Measurements from ENCODE around the gene PRIMA1.

The PRIMA1 gene

DNA sequence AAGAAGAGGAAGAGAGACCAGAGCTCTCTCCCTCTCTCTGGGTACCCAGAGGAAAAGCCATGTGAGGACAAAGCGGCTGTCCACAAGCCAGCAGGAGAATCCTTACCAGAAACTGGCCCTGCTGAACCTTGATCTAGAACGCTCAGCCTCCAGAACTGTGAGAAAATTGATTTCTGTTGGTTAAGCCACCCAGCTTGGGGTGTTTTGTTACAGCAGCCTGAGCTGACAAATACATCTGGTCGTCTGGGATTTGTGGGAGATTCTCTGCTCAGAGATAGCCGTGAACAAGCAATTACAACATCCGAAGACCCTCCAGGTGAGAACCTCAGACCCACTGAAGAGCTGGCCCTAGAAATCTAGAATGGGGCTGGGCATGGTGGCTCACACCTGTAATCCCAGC is 6.5 kb upstream of the PRIMA1 start:
- no peak for DNase-seq (ENCODE audit: low read depth)

DNA sequence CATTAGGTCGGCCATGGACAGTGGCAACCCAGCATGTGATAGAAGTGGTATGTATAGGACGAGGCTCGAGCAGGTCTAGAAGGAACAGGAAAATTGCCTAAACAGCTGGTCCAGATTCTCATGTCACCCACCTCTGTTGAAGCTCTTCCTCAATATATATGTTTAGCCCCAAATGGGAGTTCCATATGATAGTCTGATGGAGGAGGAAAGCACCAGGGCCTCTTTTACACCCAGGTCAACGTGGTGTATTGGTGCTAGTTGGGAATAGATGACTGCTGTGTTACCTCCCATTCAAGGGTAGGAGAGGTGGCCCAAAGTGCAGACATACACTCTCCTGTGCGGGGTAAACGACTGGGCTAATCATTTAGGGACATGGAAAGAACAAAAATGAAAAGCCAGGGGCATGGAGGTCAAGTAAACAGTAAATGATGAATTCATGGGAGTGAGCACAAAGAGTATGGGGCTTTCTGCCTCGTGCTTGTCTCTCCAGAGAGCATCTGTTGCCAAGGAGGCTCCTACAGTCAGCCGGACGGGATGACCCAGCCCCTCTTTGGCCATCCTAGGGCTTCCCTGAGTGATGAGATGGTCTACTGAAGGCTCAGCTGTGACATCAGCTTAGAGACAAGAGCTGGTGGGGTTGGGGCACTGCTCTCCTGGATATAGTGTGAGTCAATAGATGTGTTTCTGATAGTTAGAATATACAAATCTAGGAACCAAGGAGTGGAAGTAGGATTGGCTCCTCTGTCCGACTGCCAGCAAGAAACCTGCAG is 5.5 kb upstream of the PRIMA1 start:
- no peak for DNase-seq (ENCODE audit: low read depth)

DNA sequence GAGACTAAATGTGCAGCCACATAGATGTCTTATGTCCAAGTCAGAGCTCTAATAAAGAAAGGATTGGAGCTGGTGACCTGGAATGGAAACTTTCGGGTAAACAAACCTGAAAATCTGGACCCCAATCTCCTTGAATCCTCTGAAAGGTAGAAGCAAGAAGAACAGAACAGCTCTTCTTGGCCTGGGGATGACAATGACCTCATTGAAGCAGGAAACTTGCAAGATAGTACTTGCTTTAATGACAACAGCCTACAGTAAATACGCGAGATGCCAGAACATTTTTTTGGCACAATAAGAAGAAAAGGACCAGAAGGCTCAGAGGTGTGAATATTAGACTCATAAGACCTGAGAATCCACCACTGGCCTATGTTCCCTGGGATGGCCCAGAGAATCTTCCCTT is 4.1 kb upstream of the PRIMA1 start:
- no peak for DNase-seq (ENCODE audit: low read depth)

DNA sequence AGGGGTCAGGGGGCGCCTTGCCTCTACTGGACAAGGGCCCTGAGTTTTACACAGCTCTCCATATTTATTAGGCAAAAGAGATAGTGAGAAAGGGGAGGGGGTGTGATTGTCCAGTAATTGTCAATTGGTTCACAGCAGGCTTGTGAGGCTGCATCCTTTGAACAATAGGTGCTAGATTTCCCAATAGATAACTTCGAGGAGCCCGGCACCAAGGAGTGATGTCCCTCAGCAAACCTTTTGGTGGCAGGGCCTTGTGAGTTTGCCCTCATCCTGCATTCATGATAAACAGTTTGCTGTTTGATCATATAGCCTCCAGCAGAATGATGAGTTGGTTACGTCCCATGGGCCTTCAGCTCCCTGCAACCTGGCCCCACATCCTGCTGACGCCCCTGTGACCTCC is 2.7 kb upstream of the PRIMA1 start:
- DNase-seq (ENCODE audit: low read depth): no peak

DNA sequence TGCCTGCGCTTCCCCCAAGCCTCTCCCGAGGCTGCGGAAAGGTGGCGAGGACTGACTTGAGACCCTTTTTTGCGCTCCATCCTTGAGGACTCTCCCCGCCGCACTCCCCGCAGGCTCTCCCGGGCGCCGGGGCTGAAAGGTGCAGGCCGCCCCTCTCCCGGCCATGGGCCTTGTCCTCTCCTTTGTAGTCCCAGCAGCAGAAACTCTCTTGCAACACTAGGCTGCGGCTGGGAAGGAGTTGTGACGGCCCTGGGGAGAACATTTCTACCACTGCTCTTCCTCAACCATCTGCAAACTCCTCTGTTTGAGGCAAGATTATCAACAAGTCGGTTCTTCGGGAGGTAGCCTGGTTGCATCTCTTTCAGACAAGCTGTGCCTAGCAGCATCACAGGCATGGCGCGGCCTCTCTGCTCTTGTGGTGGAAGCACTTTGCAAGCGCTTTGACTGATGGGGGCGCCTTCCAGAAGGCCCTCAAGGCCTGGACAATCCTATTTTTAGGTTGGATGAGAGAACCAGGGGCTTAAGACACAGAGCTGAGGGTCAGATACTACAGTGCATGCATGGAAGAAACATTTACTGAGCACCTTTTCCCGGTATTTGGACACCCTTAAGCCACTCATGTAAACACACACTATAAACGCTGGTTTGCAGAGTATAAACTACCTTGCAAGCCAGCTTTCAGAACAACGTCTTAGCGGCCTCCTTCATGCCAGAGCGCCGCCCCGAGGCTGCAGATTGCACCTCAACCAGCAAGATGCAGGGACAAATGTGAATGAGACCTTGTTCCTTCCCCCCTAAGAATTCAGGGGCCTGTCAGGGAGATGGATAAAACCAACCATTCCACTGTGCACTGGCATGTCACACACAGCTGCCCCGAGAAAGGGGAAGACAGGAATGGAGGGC is 1.2 kb upstream of the PRIMA1 start:
- DNase-seq (ENCODE audit: low read depth): no peak

DNA sequence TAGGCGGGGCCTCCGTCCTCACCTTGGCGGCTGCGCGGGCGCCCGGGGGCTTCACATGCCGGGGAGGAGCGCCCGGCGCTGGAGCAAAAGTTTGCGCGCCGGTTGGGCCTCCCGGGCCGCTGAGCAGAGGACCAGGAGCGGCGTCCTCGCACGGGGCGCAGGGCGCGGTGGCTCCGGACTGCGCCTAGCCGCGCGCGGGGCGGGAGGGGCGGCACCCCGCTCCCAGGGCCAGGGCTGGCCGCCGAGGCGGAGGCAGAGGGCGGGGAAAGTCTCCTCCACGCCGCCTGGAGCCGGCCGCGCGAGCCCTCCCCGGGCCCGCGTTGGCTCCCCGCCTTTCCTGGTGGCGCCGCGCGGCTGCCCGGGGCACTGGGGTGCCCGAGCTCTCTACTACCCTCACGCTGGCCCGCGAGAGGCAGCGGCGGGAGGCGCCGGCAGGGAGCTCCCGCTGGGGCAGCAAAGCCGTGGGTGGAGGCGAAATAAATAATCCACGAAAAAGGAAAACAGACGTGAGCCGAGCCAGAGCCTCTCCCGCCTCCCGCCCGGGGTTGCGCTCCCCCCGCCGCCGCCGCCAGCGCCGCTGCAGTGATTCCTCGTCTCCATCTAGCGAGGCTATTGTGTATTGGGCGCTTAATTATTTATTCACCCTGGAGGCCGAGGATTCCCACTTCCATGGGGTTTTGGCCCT is 400 bp upstream of the PRIMA1 start:
- DNase-seq (ENCODE audit: low read depth): no peak

DNA sequence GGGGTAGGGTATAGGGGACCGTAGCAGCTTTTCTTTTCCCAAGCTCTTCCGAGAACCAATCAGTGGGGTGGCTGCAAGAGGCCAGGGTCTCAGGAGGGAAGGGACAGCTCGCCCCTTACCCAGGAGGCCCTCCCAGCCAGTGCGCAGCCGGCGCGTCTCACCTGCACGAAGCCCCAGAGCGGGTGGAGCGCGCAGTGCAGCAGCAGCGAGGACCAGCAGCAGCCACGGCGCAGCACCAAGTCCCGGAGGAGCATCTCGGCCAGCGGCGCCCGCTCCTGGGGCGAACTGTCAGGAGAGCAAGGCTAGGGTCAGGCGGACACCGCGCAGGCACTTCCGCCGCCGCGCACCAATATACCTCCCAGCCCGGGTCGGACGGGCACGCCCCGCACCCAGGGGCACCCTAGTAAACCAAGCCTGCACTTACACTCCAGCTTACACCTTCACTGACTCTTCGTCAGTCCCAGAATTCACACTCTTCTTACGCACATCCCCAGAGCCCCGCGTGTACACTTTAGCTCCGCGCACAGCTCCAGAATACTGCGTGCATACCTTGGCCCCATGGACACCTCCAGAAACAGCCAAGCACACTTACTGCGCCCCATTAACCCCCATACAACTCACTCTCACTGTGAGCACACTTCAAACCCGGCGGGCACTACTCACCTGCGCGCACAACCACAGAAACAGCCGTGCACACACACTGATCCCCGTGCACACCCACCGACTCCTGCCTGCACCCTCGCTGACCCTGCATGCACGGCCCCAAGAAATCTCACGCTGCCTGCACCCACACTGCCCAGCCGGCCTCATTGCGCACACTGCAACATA is 606 bp downstream of the PRIMA1 start:
- no peak for DNase-seq (ENCODE audit: low read depth)

DNA sequence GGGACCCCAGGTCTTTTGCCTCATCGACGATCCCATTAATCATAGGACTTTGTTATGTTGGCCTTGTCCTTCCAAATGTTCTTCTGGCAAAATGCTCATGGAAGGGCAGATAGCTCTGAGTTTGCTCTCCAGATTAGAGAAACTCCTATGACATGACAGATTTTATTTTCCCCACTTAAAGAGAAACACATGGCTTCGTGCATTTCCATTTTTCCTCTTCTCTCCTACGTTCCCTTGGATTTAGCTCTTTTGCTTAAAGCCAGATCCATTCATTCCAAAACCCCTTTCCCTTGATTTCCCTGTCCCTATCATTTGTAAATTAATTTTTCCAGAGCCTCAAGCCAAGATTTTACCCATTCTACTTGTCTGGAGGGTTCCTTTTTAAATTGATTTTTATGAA is 2.9 kb downstream of the PRIMA1 start:
- no peak for DNase-seq (ENCODE audit: low read depth)

DNA sequence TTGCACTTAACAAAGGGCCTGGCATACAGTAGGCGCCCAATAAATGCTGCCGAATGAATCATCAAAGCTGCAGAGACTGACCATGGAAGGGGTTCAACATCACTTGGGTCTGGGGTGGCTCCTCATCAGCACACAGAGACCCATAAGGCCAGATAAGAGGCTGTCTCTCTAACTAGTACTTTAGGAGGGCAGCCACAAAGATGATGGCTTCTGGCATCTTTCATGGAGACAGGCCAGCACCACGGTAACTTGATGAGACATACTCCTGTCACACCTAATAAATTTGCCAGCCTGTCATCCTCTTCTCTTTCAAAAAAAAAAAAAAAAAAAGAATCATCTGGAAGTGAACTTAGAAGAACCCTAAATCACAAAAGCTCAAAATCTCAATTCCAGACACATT is 3.4 kb downstream of the PRIMA1 start:
- no peak for DNase-seq (ENCODE audit: low read depth)

DNA sequence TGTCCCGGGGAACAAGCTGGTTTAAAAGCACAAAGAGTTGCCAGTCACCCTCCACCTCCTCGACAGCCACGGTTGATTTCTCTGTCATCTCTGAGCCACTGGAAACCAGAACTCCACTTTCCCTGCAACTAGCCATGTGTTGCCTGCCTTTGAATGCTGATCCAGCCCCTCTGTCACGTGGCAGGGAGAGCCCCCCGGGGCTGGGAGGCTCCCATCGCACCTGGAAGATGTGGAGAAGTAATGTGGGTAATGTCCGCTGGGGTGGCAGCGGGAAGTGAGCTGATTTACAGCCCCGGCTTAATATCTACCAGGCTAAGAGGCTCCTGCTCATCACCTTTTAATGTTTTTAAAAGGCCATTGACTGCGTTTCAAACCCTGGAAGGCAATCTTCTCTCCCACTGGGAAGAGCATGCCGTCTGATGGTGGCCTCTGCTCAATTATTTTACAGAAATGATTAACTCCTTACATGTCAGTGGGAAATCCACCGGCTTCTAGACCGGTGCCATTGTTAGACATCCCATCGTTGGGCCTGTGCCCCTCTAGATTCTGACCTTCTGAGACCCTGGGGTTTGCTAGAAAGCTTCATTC is 7.4 kb downstream of the PRIMA1 start:
- DNase-seq (ENCODE audit: low read depth): no peak

DNA sequence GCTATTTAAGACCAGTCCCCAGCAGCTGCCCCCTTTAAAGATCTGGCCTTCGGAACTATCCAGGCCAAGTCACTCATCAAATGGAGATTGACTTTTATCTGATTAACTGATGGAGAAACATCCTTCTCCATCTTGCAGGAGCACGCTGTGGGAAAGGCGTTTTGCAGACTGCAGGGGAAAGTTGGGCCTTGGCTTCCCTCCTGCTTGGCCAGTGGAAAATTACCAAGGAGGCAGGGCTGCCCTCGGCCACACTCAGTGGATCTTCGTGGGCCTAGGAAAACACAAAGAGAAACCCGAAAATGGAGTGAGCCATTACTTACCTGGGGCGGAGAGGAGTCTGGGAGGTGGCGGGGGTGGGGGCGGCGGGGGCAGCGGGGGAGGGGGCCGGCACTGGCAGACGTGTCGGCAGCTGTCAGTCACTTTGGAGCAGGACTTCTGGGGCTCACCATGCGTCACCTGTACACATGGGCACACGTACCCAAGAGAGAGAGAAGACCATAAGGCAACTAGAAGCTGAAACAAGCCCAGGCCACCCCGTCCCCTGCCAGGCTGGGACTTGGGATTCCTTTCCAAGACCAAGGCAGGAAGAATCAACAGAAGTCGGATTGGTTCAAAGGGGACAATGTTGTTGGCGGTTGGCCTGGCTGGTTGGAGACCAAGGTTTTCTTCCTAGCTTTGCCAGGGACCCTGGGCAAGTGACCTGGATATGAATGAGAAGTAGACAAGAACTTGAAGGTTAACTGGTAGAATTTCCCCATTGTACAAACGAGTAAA is 9.2 kb downstream of the PRIMA1 start:
- no peak for DNase-seq (ENCODE audit: low read depth)

DNA sequence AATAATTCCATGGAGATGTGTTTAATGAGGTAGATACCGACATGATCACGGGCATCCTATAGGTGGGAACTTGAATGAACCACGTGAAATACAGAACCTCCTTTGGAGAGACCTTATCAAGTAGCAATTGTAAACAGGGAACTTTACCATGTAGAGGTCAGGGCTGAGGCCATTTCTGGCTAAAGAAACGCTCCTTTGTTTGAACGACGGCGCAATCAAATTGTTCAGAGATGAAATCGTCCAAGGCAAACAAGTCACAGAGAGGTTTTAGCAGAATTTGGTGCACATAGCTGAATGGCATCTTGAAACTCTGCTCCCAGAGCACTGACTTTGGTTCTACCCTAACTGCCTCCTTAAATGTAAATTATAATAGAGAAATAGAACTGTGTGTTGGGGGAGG is 9.8 kb downstream of the PRIMA1 start:
- no peak for DNase-seq (ENCODE audit: low read depth)

DNA sequence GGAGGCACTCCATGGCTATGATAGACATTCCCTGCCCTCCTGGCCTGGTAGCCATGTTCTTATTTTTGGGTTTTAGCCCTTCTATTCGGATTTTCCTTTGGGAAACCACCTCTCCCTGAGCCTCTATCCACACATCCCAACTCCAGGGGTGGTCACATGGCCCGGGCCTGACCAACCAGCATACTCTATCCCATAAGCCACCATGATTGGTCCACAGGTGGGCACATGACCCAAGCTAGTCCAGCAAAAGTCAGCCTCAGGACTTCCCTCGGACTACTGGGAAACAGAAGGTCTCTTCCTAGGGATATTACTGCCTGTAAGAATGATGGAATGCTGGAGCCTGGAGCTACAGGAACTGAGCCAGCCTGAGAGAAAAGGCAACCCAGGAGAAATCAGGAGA is 12.5 kb downstream of the PRIMA1 start:
- DNase-seq (ENCODE audit: low read depth): no peak

DNA sequence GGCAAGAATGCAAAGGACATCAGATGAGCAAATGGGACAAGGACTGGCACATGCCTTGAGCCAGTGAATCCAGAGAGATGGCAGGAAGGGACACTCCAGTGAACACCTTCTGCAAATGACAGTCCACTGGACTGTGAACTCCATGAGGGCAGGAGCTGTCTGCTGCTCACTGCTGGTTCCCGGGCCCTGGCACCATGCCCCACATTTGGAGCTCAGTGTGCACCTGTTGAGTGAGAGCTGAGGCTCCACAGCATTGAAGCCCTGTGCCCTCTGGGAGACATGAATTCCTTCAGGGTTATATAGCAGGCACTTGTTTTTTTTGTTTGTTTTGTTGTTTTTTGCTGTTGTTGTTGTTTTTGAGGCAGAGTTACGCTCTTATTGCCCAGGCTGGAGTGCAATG is 13.1 kb downstream of the PRIMA1 start:
- no peak for DNase-seq (ENCODE audit: low read depth)

DNA sequence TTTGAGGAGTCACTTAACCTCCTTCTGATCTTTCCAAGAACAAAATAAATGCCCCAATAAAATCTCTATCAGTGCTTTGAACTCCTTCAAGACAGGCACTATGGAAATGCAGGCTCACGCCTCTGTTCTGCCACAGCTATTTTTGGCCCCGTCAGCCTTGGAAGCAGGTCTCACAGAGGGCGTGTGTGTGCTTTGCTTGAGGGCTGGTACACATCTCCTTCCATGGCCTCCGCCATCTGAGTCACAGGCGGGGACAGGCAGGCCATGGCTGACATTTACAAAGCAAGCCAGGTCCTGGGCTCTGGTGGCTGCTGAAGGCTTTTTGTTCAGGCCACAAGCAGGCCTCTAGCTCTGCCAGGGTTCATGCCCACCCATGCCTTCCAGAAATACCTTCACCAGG is 16.0 kb downstream of the PRIMA1 start:
- DNase-seq (ENCODE audit: low read depth): no peak

DNA sequence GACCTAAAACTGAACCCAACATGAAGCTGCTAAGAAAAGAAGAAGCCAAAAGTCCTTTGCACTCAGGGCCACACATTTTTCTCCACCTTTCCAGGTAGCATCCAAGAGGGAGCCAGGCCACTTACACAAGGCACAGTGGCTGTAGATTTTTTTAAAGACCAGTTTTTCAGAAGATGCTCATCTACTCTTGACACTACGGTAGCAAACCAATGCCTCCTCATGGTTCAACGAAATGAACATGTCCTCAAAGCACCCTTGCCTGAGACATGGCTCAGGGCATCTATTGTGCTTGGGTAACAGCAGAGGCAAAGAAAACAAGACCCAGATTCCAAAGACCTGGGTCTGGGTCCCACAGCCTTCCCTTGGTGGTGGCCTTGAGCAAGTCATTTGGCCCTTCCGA is 22.3 kb downstream of the PRIMA1 start:
- DNase-seq (ENCODE audit: low read depth): no peak

DNA sequence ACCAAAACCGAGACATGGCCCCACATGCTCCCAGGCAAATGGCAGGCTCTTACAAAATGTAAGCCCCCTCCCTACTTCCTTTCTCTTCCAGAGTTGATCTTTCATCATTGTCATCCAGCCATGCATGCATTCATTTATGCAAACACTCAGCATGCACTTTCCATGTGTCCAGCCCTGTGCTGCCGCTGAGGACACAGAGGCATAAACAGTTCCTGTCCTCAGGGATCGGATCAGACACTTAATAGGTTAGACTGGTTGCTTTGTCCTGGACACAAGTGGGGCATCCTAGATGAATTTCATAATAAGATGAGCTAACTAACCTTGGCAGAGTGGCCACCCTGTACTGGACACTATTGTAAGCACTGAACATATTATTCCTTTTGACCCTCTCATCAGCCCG is 23.1 kb downstream of the PRIMA1 start:
- no peak for DNase-seq (ENCODE audit: low read depth)

DNA sequence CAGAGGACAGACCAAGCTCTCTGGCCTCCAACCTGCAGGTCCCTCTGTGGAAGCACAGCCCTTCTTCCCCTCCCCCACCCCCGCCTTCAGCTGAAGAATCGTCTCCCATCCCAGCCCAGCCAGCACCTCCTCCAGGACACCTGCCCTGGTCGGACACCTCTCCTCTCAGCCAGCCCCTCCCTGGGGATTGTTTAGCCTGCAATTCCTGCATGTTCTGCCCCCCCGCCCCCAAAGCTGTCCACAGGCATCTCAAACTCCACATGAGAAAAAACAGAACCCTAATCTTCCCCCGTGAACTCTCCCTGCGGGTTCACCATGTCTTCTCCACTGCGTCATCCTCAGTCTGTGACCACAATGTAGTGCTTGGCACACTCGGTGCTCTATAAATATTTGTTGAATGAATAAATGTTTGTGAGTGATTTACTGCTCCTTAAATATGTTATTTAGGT is 24.1 kb downstream of the PRIMA1 start:
- DNase-seq (ENCODE audit: low read depth): no peak

DNA sequence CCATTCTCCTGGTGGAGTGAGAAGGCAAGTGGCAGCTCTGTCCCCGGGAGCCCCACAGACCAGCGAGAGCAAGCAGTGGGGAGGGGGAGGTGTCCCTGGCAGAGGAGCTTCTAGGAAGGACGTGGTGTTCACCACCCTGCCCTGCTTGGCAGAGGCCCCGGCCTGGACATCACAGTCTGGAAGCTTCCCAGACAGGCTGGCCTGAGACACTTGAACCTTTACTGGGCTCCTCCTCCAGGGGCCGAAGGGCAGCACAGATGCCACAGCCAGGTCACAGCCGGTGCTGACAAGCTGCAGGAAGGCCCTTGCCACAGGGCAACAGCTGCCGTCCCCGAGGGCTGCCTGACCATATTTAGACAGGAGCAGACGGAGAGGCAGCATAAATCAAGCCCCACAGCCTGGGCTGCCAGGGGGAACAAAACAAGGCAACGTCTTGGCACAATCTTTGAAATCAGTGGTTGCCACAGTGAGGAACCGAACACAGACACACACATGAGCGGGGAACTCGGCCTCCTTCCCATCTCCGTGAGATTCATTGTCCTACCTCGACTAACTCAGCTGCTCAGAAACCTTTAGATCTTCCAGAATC is 28.5 kb downstream of the PRIMA1 start:
- no peak for DNase-seq (ENCODE audit: low read depth)

DNA sequence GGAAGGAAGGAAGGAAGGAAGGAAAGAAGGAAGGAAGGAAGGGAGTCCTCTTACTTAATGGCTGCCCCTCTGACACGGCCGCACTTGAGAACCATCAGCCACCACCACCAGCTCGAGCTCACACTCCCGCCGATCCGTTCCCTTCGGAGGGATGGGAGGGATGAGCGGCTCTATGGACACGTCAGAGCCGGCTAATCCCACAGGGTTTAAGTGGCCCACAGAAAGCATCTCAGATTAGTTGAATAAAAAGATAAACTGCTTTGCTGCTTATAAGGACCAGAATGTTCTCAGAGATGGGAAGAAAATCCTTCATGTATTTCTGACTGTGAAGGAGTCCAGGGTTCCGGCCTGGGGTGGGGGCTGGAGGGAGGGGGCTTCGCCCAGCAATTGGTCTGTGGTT is 31.1 kb downstream of the PRIMA1 start:
- no peak for DNase-seq (ENCODE audit: low read depth)
